HUES64 (cell line): ENCODE results near the gene CCR5AS.
"Not testable (repeated sequence)": the region's sequence is repeated elsewhere in the genome, so short reads cannot be mapped to it uniquely, and the experiment has no call there.

Source experiments
- H3K27ac ChIP-seq: 2 replicates; pipeline ENCODE4 v1.7.0; 2013; ENCODE audit warnings: low read depth, low read length, inconsistent platforms
- H3K27me3 ChIP-seq: 2 replicates; pipeline ENCODE4 v1.6.1; 2013; ENCODE audit warnings: mild to moderate bottlenecking, low read length; ENCODE audit not compliant: insufficient read depth
- H3K36me3 ChIP-seq: 2 replicates; pipeline ENCODE4 v1.6.1; 2013; ENCODE audit warnings: mild to moderate bottlenecking, low read length; ENCODE audit not compliant: insufficient read depth
- H3K4me1 ChIP-seq: 2 replicates; pipeline ENCODE4 v1.6.1; 2013; ENCODE audit warnings: mild to moderate bottlenecking, low read length, moderate library complexity; ENCODE audit not compliant: insufficient read depth
- H3K4me3 ChIP-seq: 2 replicates; pipeline ENCODE4 v1.5.1; 2013; ENCODE audit warnings: mild to moderate bottlenecking, low read length, moderate library complexity
- H3K9ac ChIP-seq: 2 replicates; pipeline ENCODE4 v1.6.1; 2013; ENCODE audit warnings: mild to moderate bottlenecking, low read depth, low read length
- H3K9me3 ChIP-seq: 2 replicates; pipeline ENCODE4 v1.6.1; 2013; ENCODE audit warnings: low read depth, low read length; ENCODE audit not compliant: insufficient read depth
- WGBS: fragments of 150-250, 120-280 bp; methylation state at CpG from one replicate; pipeline ENCODE4 v1.1.7; 2013; ENCODE audit warnings: missing lambda C conversion rate; 5-methylcytosine and 5-hydroxymethylcytosine counted together

CCR5AS gene

DNA sequence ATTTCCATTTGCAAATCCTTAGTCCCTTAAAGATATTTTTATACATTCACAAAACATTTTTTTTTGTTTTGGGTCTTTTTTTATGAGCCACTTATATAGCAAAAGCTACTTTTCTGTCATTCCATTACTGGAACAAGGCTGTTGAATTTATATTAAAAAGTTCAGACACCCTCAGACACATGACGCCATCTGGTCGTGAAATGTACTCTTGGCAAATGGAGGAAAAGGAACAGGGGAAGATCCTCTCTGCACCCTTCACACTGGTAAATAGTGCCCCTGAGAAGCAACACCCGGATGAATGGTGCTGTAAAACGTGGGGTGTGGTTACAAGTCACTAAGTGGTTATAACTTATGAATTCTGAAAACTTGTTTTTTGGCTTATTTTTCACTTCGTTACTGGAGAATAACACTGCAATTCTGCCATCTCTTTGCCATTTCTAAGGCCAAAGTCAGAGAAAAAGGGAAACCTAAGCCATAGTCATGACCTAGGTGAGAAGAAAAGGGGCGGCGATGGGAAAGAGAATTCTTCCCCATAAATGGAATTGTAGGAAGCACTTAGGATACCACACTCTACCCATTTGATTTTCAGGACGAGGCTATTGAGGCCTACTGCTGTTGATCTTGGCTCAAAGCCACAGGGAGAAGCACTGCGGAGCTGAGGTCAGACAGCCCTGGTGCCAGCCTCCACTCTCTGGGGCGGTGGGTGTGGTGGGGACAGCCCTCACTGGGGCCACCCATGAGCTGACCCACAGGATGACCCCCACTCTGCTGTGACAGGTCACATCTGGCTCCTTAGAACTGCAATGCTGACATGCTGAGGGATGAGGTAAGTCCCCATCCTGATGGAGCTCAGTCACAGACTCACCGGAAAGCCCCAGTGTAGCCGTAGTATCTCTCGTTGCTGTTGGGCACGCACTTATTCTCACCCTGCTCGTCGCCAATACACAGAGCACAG lies 36.0 kb upstream of the CCR5AS start:
- Histone ChIP-seq H3K9me3 (no peaks in the 10 kb centered on the region), H3K27ac (no peak overlapping the region), H3K4me1 (no peaks in the 10 kb centered on the region), H3K4me3 (no peak overlapping the region), H3K9ac (no peak overlapping the region), H3K27me3 (no peaks in the 10 kb centered on the region), H3K36me3 (no peaks in the 10 kb centered on the region)
- WGBS: 94% methylated on average over 14 of the region's 16 CpGs

GRCh38 chr3:46440531-46441294 lies 33.8 kb upstream of the CCR5AS start:
- no peaks in the 10 kb centered on the region for H3K4me1 ChIP-seq
- H3K27ac ChIP-seq: no peak overlapping the region
- H3K36me3 ChIP-seq: no peaks in the 10 kb centered on the region
- WGBS: 78% methylated on average over 2 of the region's 4 CpGs
- no peak overlapping the region for H3K4me3 ChIP-seq
- H3K9me3 ChIP-seq: no peaks in the 10 kb centered on the region
- H3K9ac ChIP-seq: no peak overlapping the region
- no peaks in the 10 kb centered on the region for H3K27me3 ChIP-seq

DNA sequence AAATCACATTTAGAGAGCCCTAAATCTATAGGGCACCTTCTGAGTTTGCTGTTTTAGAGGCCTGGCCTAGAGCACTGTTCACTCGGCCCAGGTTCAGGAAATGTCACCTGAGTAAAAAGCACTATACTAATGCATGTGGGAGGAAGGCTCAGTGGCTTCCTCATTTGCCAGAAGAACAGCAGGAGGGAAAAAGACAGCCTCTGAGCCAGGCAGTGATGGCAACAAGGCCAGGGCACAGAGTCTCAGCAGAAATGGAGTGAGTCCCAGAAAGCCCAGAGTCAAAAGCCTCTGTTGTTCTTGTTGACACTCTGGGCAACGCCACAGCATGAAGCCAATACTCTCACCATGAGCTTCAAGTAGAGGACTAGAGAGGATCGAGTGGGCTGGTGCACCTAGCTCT lies 32.0 kb upstream of the CCR5AS start:
- WGBS: 94% methylated on average over 3 of the region's 3 CpGs
- H3K4me3 ChIP-seq: no peak overlapping the region
- no peak overlapping the region for H3K9ac ChIP-seq
- H3K27ac ChIP-seq: no peak overlapping the region
- no peaks in the 10 kb centered on the region for H3K4me1 ChIP-seq
- H3K9me3 ChIP-seq: no peaks in the 10 kb centered on the region
- H3K27me3 ChIP-seq: no peaks in the 10 kb centered on the region
- H3K36me3 ChIP-seq: no peaks in the 10 kb centered on the region

- peaks cover 12% of the 10 kb centered on the region; the same call in 1 of the 2 replicates for H3K9me3 ChIP-seq
- no peaks in the 10 kb centered on the region for H3K36me3 ChIP-seq
- 89% methylated on average over 3 of the region's 3 CpGs for WGBS
- H3K27me3 ChIP-seq: no peaks in the 10 kb centered on the region
- H3K9ac ChIP-seq: no peak overlapping the region
- H3K4me3 ChIP-seq: no peak overlapping the region
- no peaks in the 10 kb centered on the region for H3K4me1 ChIP-seq
- no peak overlapping the region for H3K27ac ChIP-seq
Measured at GRCh38 chr3:46435081-46435726, 28.3 kb upstream of the CCR5AS start.

GRCh38 chr3:46433841-46434240 lies 27.0 kb upstream of the CCR5AS start:
- H3K36me3 ChIP-seq: no peaks in the 10 kb centered on the region
- H3K9me3 ChIP-seq: peaks cover 12% of the 10 kb centered on the region; the same call in 1 of the 2 replicates
- WGBS: 88% methylated on average over 1 of the region's 1 CpG
- H3K4me1 ChIP-seq: no peaks in the 10 kb centered on the region
- H3K4me3 ChIP-seq: no peak overlapping the region
- no peak overlapping the region for H3K27ac ChIP-seq
- no peak overlapping the region for H3K9ac ChIP-seq
- H3K27me3 ChIP-seq: no peaks in the 10 kb centered on the region

GRCh38 chr3:46433118-46433517 lies 26.3 kb upstream of the CCR5AS start:
- H3K9me3 ChIP-seq: peaks cover 12% of the 10 kb centered on the region; the same call in 1 of the 2 replicates
- not testable (repeated sequence) for H3K9ac ChIP-seq, H3K27ac ChIP-seq, H3K36me3 ChIP-seq, H3K4me3 ChIP-seq, H3K4me1 ChIP-seq, H3K27me3 ChIP-seq
- 95% methylated on average over 4 of the region's 4 CpGs for WGBS

- H3K9me3 ChIP-seq: peaks cover 12% of the 10 kb centered on the region; the same call in 1 of the 2 replicates
- not testable (repeated sequence) for H3K27ac ChIP-seq, H3K36me3 ChIP-seq, H3K9ac ChIP-seq, H3K4me3 ChIP-seq, H3K27me3 ChIP-seq, H3K4me1 ChIP-seq
- WGBS: 97% methylated on average over 4 of the region's 5 CpGs
Measured at GRCh38 chr3:46431905-46432304, 25.0 kb upstream of the CCR5AS start.

DNA sequence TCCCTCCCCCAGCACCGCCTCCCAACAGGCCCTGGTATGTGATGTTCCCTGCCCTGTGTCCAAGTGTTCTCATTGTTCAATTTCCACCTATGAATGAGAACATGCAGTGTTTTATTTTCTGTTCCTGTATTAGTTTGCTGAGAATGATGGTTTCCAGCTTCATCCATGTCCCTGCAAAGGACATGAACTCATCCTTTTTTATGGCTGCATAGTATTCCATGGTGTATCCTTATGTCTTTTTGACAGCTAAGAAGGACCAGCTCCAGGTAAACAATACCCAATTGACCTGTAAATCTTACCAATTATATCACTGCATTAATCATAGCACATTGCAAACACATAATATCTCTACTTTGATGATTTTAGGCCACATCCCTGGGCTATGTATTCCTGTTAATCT lies 24.0 kb upstream of the CCR5AS start:
- H3K4me1 ChIP-seq, H3K9ac ChIP-seq, H3K27ac ChIP-seq, H3K36me3 ChIP-seq, H3K4me3 ChIP-seq, H3K27me3 ChIP-seq: not testable (repeated sequence)
- 100% methylated on average over 1 of the region's 1 CpG for WGBS
- H3K9me3 ChIP-seq: peaks cover 12% of the 10 kb centered on the region; the same call in 1 of the 2 replicates

- no peaks in the 10 kb centered on the region for H3K36me3 ChIP-seq
- no peak overlapping the region for H3K27ac ChIP-seq
- H3K9ac ChIP-seq: no peak overlapping the region
- peaks cover 12% of the 10 kb centered on the region; the same call in 1 of the 2 replicates for H3K9me3 ChIP-seq
- no peaks in the 10 kb centered on the region for H3K27me3 ChIP-seq
- no peak overlapping the region for H3K4me3 ChIP-seq
- no peaks in the 10 kb centered on the region for H3K4me1 ChIP-seq
- 96% methylated on average over 5 of the region's 5 CpGs for WGBS
Measured at GRCh38 chr3:46429671-46430070, 22.8 kb upstream of the CCR5AS start.

- Histone ChIP-seq H3K36me3 (no peaks in the 10 kb centered on the region), H3K9me3 (peaks cover 12% of the 10 kb centered on the region; the same call in 1 of the 2 replicates), H3K4me3 (no peak overlapping the region), H3K4me1 (no peaks in the 10 kb centered on the region), H3K27ac (no peak overlapping the region), H3K9ac (no peak overlapping the region), H3K27me3 (no peaks in the 10 kb centered on the region)
- 93% methylated on average over 5 of the region's 5 CpGs for WGBS
Measured at GRCh38 chr3:46429250-46429649, 22.4 kb upstream of the CCR5AS start.
